Fibroblast of the aortic adventitia (primary cell): ENCODE data around the gene WDR87. TPM values are rescaled to one million over a fixed set of nuclear protein-coding genes. Genes with fewer than 3 reads are reported as not detected.

ENCODE experiments used
- DNase-seq: peaks from one replicate; pipeline ENCODE4 v3.0.0-alpha.2; 2010; ENCODE audit warnings: low read depth
- H3K4me3 ChIP-seq: 2 replicates; pipeline ENCODE4 v1.5.1; 2011; ENCODE audit warnings: low read depth, mild to moderate bottlenecking, control low read depth, low read length, moderate library complexity
- total RNA-seq: library from RNA; depleted of rRNA; stranded (reverse); fragments of >200 nt; gene quantifications from 2 replicates; pipeline ENCODE4 v1.2.3, GENCODE V29; 2012; ENCODE audit warnings: low replicate concordance
- TF ChIP-seq, protein P1 (sequence below): IDR thresholded peaks from 2 replicates; pipeline ENCODE4 v1.5.1; 2011; ENCODE audit warnings: mild to moderate bottlenecking, low read length, control low read depth, inconsistent platforms; ENCODE audit not compliant: insufficient read depth

Gene WDR87
- total RNA-seq, 1 donor, result not detected

GRCh38 chr19:37893845-37894575 is 12.4 kb downstream of the WDR87 start:
- TF ChIP-seq, protein P1, sequence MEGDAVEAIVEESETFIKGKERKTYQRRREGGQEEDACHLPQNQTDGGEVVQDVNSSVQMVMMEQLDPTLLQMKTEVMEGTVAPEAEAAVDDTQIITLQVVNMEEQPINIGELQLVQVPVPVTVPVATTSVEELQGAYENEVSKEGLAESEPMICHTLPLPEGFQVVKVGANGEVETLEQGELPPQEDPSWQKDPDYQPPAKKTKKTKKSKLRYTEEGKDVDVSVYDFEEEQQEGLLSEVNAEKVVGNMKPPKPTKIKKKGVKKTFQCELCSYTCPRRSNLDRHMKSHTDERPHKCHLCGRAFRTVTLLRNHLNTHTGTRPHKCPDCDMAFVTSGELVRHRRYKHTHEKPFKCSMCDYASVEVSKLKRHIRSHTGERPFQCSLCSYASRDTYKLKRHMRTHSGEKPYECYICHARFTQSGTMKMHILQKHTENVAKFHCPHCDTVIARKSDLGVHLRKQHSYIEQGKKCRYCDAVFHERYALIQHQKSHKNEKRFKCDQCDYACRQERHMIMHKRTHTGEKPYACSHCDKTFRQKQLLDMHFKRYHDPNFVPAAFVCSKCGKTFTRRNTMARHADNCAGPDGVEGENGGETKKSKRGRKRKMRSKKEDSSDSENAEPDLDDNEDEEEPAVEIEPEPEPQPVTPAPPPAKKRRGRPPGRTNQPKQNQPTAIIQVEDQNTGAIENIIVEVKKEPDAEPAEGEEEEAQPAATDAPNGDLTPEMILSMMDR, result no peak
- DNase-seq, result no peak
- H3K4me3 ChIP-seq, result no peak overlapping the region

- TF ChIP-seq, protein P1, result no peak
- H3K4me3 ChIP-seq, result no peak overlapping the region
Measured at GRCh38 chr19:37886571-37886970, 19.8 kb downstream of the WDR87 start.

DNA sequence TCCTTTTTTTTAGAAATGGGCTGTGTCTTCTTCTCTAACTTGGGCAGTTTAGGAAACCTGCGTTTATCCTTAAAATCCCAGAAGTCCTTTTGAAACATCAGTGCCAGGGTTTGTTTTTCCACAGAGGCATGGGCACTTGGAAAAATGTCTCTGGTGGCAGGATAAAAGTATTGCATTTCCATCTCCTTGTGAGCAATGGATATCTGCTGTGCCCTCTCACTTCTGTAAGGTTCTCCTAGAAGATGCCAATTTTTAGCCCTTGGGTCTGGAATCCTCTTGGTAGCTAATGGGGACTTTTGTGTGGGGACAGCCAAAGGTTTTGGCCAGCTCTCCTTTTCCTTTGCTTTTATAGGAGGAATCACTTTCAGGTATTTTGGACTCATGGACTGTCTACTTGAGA is 21.0 kb downstream of the WDR87 start:
- no peak for DNase-seq
- TF ChIP-seq, protein P1, result no peak

More at GRCh38 chr19:37886571-37886970, 19.8 kb downstream of the WDR87 start:
- DNase-seq, result no peak

DNA sequence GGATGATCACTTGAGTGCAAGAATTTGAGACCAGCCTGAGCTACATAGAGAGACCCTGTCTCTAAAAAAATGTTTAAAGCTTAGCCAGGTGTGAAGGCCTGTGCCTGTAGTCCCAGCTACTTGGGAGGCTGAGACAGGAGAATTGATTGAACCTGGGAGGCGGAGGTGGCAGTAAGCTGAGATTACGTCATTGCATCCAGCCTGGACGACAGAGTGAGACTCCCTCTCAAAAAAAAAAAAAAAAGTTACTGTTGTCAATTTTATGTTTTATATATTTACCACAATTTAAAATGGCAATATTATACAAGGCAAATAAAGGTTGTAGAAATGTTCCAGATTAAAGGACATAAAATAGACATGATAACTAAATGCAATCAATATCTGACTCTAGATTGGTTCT is 29.2 kb downstream of the WDR87 start:
- no peak for DNase-seq
- no peak overlapping the region for H3K4me3 ChIP-seq
- TF ChIP-seq, protein P1, result no peak

More for the DNA sequence above, 21.0 kb downstream of the WDR87 start:
- no peak overlapping the region for H3K4me3 ChIP-seq

GRCh38 chr19:37876032-37876431 is 30.4 kb downstream of the WDR87 start:
- DNase-seq, result no peak
- no peak overlapping the region for H3K4me3 ChIP-seq

GRCh38 chr19:37874784-37875183 is 31.6 kb downstream of the WDR87 start:
- TF ChIP-seq, protein P1, result no peak
- no peak overlapping the region for H3K4me3 ChIP-seq
- DNase-seq, result no peak

More at GRCh38 chr19:37876032-37876431, 30.4 kb downstream of the WDR87 start:
- TF ChIP-seq, protein P1, result no peak
